Stomach (tissue), 9 donors: Measurements from ENCODE around the gene ACOXL. TPM values are rescaled to one million over a fixed set of nuclear protein-coding genes. Genes with fewer than 3 reads are reported as not detected.

Source experiments
- DNase-seq, 2 donors: peaks; one replicate each; pipeline versions ENCODE4 v3.0.0 to v3.0.0-alpha.2; 2013 to 2019
- H3K27ac ChIP-seq, 5 donors: fragments of 200-600 bp in 4 of 5; sonication (generic) in 4 of 5; one replicate each; pipeline ENCODE4 v1.5.1; 2013 to 2019; ENCODE audit warnings: mild to moderate bottlenecking in 1 of 5, moderate library complexity in 1 of 5
- H3K27me3 ChIP-seq, 3 donors: fragments of 200-600 bp; sonication (generic); one replicate each; pipeline ENCODE4 v1.5.1; 2017 to 2019; ENCODE audit warnings: mixed run types in 1 of 3
- H3K36me3 ChIP-seq, 4 donors: fragments of 200-600 bp; sonication (generic); 1 replicate in 3 of 4; 2 replicates in 1 of 4; pipeline ENCODE4 v1.5.1; 2016 to 2019
- H3K4me1 ChIP-seq, 4 donors: fragments of 200-600 bp; sonication (generic); one replicate each; pipeline ENCODE4 v1.5.1; 2016 to 2019
- H3K4me3 ChIP-seq, 4 donors: fragments of 200-600 bp; sonication (generic) in 3 of 4; one replicate each; pipeline ENCODE4 v1.5.1; 2016 to 2019; ENCODE audit warnings: mild to moderate bottlenecking in 1 of 4
- H3K9me3 ChIP-seq, 4 donors: fragments of 200-600 bp; sonication (generic); one replicate each; pipeline ENCODE4 v1.5.1; 2016 to 2019
- EP300 ChIP-seq: sonication (generic); formaldehyde crosslinking; IDR thresholded peaks from one replicate; pipeline ENCODE4 v1.6.1; 2017; ENCODE audit warnings: antibody characterized with exemption
- POLR2A ChIP-seq, 4 donors: fragments of 450-650 bp; IDR thresholded peaks; one replicate each; pipeline ENCODE4 v1.6.1; 2016; ENCODE audit warnings: antibody characterized with exemption in 4 of 4, control low read depth in 2 of 4, mild to moderate bottlenecking in 1 of 4, moderate library complexity in 1 of 4
- POLR2AphosphoS5 ChIP-seq, 3 donors: sonication (generic); formaldehyde crosslinking; IDR thresholded peaks; one replicate each; pipeline ENCODE4 v1.6.1; 2016; ENCODE audit warnings: antibody characterized with exemption in 3 of 3
- WGBS, 5 donors: extraction: QIAGEN DNeasy Blood & Tissue Kit in 3 of 5; methylation state at CpG; one replicate each; pipeline versions ENCODE4 v1.1.5 to v1.1.7; 2013 to 2018; 5-methylcytosine and 5-hydroxymethylcytosine counted together
- intact Hi-C: fragments of 100-400 bp; cut with DNase I; formaldehyde crosslinking; loops from one replicate; pipeline ENCODE4 v1.15.1; 2023; ENCODE audit warnings: low total_unique reads
- polyA plus RNA-seq, 3 donors: library from polyadenylated mRNA; stranded (reverse); fragments of 200-250 nt; gene quantifications; one replicate each; pipeline ENCODE4 v1.2.3, GENCODE V29; 2013
- total RNA-seq, 5 donors: library from RNA; depleted of rRNA; stranded (reverse); fragments of >200 nt; gene quantifications; one replicate each; pipeline versions ENCODE4 v1.1.0 to v1.2.3, GENCODE V29; 2014 to 2016
- TF ChIP-seq, protein P1 (sequence below), 7 experiments: fragments of 450-650 bp in 4 of 7; fragments of 200-600 bp in 3 of 7; sonication (generic) in 3 of 7; IDR thresholded peaks; one replicate each; pipeline ENCODE4 v1.5.1; 2016 to 2019; ENCODE audit warnings: antibody characterized with exemption in 7 of 7, control low read depth in 2 of 7, mild to moderate bottlenecking in 1 of 7
- donor health status: healthy with polysubstance abuse.
- donor health status: Bipolar disorder and iron deficiency.
- donor health status: healthy.

ACOXL gene
- total and polyA plus RNA-seq, 8 donors, result 0.10 to 1.3 (median 0.45) TPM; not detected in 3

DNA sequence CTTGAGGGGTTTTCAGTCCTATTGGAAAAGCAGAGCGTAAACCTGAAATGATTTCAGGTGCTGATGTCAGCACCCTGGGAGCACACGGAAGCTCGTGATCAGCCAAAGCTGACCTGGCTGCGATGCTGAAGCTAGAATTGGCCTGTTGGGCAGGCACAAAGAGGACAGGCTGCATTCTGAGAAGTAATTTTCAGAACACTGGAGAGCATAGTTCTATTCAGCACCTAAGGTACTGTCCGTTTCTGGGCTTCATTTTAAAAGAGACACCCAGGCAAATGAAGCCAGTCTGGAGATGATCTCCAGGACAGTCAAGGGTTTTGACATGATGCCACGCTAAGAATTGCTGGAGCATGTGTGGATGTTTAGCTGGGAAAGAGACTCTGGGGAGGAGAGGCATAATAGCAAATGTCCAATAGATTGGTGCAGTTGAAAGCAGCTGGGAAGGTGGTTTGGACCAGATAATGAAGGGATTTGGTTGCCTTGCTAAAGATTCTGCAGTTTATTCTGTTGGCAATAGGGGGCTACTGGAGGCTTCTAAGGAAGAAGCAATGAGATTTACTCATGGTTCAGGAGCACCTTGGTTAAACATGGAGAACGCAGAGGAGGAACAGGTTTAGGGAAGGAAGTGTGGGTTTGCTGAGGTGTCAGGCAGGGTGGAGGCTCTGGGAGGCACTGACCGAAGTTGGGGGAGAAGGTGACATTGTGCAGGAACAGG lies 86.6 kb downstream of the ACOXL start:
- no peak for DNase-seq
- no peaks in the 10 kb centered on the region for H3K36me3 ChIP-seq
- H3K27ac ChIP-seq, result no peak overlapping the region
- intact Hi-C loops, result loop anchor here (10.0 kb wide), 1 partner anchor 296 kb away; no protein-coding TSS in a partner anchor
- H3K27me3 ChIP-seq, result no peaks in the 10 kb centered on the region
- no peaks in the 10 kb centered on the region for H3K4me1 ChIP-seq
- H3K9me3 ChIP-seq, result peaks cover 0 to 12% (median 6%) of the 10 kb centered on the region in 4 donors
- no peak overlapping the region for H3K4me3 ChIP-seq
- TF ChIP-seq, protein P1, sequence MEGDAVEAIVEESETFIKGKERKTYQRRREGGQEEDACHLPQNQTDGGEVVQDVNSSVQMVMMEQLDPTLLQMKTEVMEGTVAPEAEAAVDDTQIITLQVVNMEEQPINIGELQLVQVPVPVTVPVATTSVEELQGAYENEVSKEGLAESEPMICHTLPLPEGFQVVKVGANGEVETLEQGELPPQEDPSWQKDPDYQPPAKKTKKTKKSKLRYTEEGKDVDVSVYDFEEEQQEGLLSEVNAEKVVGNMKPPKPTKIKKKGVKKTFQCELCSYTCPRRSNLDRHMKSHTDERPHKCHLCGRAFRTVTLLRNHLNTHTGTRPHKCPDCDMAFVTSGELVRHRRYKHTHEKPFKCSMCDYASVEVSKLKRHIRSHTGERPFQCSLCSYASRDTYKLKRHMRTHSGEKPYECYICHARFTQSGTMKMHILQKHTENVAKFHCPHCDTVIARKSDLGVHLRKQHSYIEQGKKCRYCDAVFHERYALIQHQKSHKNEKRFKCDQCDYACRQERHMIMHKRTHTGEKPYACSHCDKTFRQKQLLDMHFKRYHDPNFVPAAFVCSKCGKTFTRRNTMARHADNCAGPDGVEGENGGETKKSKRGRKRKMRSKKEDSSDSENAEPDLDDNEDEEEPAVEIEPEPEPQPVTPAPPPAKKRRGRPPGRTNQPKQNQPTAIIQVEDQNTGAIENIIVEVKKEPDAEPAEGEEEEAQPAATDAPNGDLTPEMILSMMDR (IDR thresholded peaks at IDR 0.05), result no peak
- TF ChIP-seq EP300 (no peak), POLR2A (IDR thresholded peaks at IDR 0.05) (no peak), POLR2AphosphoS5 (IDR thresholded peaks at IDR 0.05) (no peak)
- 77 to 85% (median 78%) methylated on average over 8 of the region's 8 CpGs for WGBS, 5 donors

- no peaks in the 10 kb centered on the region for H3K27me3 ChIP-seq
- H3K36me3 ChIP-seq, result no peaks in the 10 kb centered on the region
- intact Hi-C loops, result loop anchor here (10.0 kb wide), 1 partner anchor 295 kb away; no protein-coding TSS in a partner anchor
- no peaks in the 10 kb centered on the region for H3K4me1 ChIP-seq
- H3K27ac ChIP-seq, result no peak overlapping the region
- peaks cover 0 to 20% (median 12%) of the 10 kb centered on the region in 4 donors for H3K9me3 ChIP-seq
- no peak for DNase-seq
- WGBS, 5 donors, result 77 to 95% (median 87%) methylated on average over 3 of the region's 3 CpGs
- TF ChIP-seq, protein P1 (IDR thresholded peaks at IDR 0.05), result no peak
- no peak for TF ChIP-seq POLR2AphosphoS5 (IDR thresholded peaks at IDR 0.05)
- no peak for TF ChIP-seq EP300
- TF ChIP-seq POLR2A (IDR thresholded peaks at IDR 0.05), result no peak
- no peak overlapping the region for H3K4me3 ChIP-seq
These were observed 87.3 kb downstream of the ACOXL start for GRCh38 chr2:110819711-110820110.

- DNase-seq, result no peak
- H3K36me3 ChIP-seq, result no peaks in the 10 kb centered on the region
- peaks cover 0 to 25% (median 12%) of the 10 kb centered on the region in 4 donors for H3K9me3 ChIP-seq
- 51 to 70% (median 53%) methylated on average over 2 of the region's 2 CpGs for WGBS, 5 donors
- no peak overlapping the region for H3K4me3 ChIP-seq
- no peaks in the 10 kb centered on the region for H3K27me3 ChIP-seq
- no peaks in the 10 kb centered on the region for H3K4me1 ChIP-seq
- TF ChIP-seq, protein P1 (IDR thresholded peaks at IDR 0.05), result no peak
- TF ChIP-seq EP300 (no peak), POLR2A (IDR thresholded peaks at IDR 0.05) (no peak), POLR2AphosphoS5 (IDR thresholded peaks at IDR 0.05) (no peak)
- H3K27ac ChIP-seq, result no peak overlapping the region
- intact Hi-C loops, result no loop called here
These were observed 87.8 kb downstream of the ACOXL start for GRCh38 chr2:110820128-110820527.

GRCh38 chr2:110823165-110823564 lies 90.8 kb downstream of the ACOXL start:
- Histone ChIP-seq H3K4me3 (no peak overlapping the region), H3K36me3 (no peaks in the 10 kb centered on the region), H3K27ac (no peak overlapping the region), H3K9me3 (peaks cover 0 to 27% (median 12%) of the 10 kb centered on the region in 4 donors), H3K4me1 (no peaks in the 10 kb centered on the region), H3K27me3 (no peaks in the 10 kb centered on the region)
- TF ChIP-seq, protein P1 (IDR thresholded peaks at IDR 0.05), result no peak
- TF ChIP-seq POLR2AphosphoS5 (IDR thresholded peaks at IDR 0.05) (no peak), POLR2A (IDR thresholded peaks at IDR 0.05) (no peak), EP300 (no peak)
- intact Hi-C loops, result no loop called here
- DNase-seq, result no peak
- WGBS, 5 donors, result 93 to 95% (median 94%) methylated on average over 3 of the region's 3 CpGs
